KOPT-K1 (cell line): Measurements from ENCODE around the gene HIVEP3.

Source experiments
- H3K27ac ChIP-seq: fragments of 200-600 bp; sonication (generic); 2 replicates; pipeline ENCODE4 v1.5.1; 2016; ENCODE audit warnings: antibody characterized with exemption, mild to moderate bottlenecking, low read depth, low read length; ENCODE audit not compliant: poor library complexity, severe bottlenecking
- H3K36me3 ChIP-seq: fragments of 200-600 bp; sonication (generic); 2 replicates; pipeline ENCODE4 v1.5.1; 2017; ENCODE audit warnings: antibody characterized with exemption, mild to moderate bottlenecking, low read length, moderate library complexity; ENCODE audit not compliant: insufficient read depth
- H3K9me3 ChIP-seq: fragments of 200-600 bp; sonication (generic); 2 replicates; pipeline ENCODE4 v1.5.1; 2017; ENCODE audit warnings: antibody characterized with exemption, low read length, mild to moderate bottlenecking; ENCODE audit not compliant: insufficient read depth, poor library complexity, severe bottlenecking

HIVEP3 gene

GRCh38 chr1:41535276-41535675 lies 383.4 kb downstream of the HIVEP3 start:
- H3K36me3 ChIP-seq: peaks cover 20% of the 10 kb centered on the region; the same call in 1 of the 2 replicates
- no peaks in the 10 kb centered on the region for H3K9me3 ChIP-seq
- no peak overlapping the region for H3K27ac ChIP-seq

- H3K27ac ChIP-seq: no peak overlapping the region
- H3K9me3 ChIP-seq: no peaks in the 10 kb centered on the region
- peaks cover 17% of the 10 kb centered on the region; the same call in 1 of the 2 replicates for H3K36me3 ChIP-seq
Measured at GRCh38 chr1:41534181-41535076, 384.3 kb downstream of the HIVEP3 start.

GRCh38 chr1:41533731-41534080 lies 385.0 kb downstream of the HIVEP3 start:
- peaks cover 17% of the 10 kb centered on the region; the same call in 1 of the 2 replicates for H3K36me3 ChIP-seq
- H3K27ac ChIP-seq: no peak overlapping the region
- no peaks in the 10 kb centered on the region for H3K9me3 ChIP-seq

- Histone ChIP-seq H3K9me3 (no peaks in the 10 kb centered on the region), H3K27ac (no peak overlapping the region), H3K36me3 (peaks cover 17% of the 10 kb centered on the region; the same call in 1 of the 2 replicates)
Measured at GRCh38 chr1:41533016-41533730, 385.5 kb downstream of the HIVEP3 start.

GRCh38 chr1:41532206-41532975 lies 386.3 kb downstream of the HIVEP3 start:
- H3K36me3 ChIP-seq: peaks cover 14% of the 10 kb centered on the region; the same call in 1 of the 2 replicates
- H3K27ac ChIP-seq: no peak overlapping the region
- H3K9me3 ChIP-seq: no peaks in the 10 kb centered on the region

GRCh38 chr1:41530411-41530810 lies 388.3 kb downstream of the HIVEP3 start:
- no peak overlapping the region for H3K27ac ChIP-seq
- no peaks in the 10 kb centered on the region for H3K36me3 ChIP-seq
- H3K9me3 ChIP-seq: no peaks in the 10 kb centered on the region

GRCh38 chr1:41529621-41530395 lies 388.9 kb downstream of the HIVEP3 start:
- Histone ChIP-seq H3K27ac (no peak overlapping the region), H3K9me3 (no peaks in the 10 kb centered on the region), H3K36me3 (peaks cover 1% of the 10 kb centered on the region; the same call in 1 of the 2 replicates)

- Histone ChIP-seq H3K27ac (no peak overlapping the region), H3K9me3 (no peaks in the 10 kb centered on the region)
Measured at GRCh38 chr1:41528726-41529605, 389.8 kb downstream of the HIVEP3 start.

GRCh38 chr1:41528106-41528505 lies 390.6 kb downstream of the HIVEP3 start:
- H3K36me3 ChIP-seq: peaks cover 15% of the 10 kb centered on the region
- no peaks in the 10 kb centered on the region for H3K9me3 ChIP-seq
- H3K27ac ChIP-seq: no peak overlapping the region

More at GRCh38 chr1:41528726-41529605, 389.8 kb downstream of the HIVEP3 start:
- H3K36me3 ChIP-seq: peaks cover 9% of the 10 kb centered on the region; the same call in 1 of the 2 replicates

- Histone ChIP-seq H3K27ac (no peak overlapping the region), H3K36me3 (peaks cover 26% of the 10 kb centered on the region)
Measured at GRCh38 chr1:41526956-41527561, 391.7 kb downstream of the HIVEP3 start.

GRCh38 chr1:41525891-41526587 lies 392.7 kb downstream of the HIVEP3 start:
- H3K27ac ChIP-seq: no peak overlapping the region
- no peaks in the 10 kb centered on the region for H3K9me3 ChIP-seq

More at GRCh38 chr1:41526956-41527561, 391.7 kb downstream of the HIVEP3 start:
- H3K9me3 ChIP-seq: no peaks in the 10 kb centered on the region

GRCh38 chr1:41524676-41525675 lies 393.7 kb downstream of the HIVEP3 start:
- H3K36me3 ChIP-seq: peaks cover 43% of the 10 kb centered on the region
- H3K27ac ChIP-seq: no peak overlapping the region
- no peaks in the 10 kb centered on the region for H3K9me3 ChIP-seq

More at GRCh38 chr1:41525891-41526587, 392.7 kb downstream of the HIVEP3 start:
- peaks cover 34% of the 10 kb centered on the region for H3K36me3 ChIP-seq
